GM12878 (cell line): ENCODE measurements around the gene AOPEP. TPM values are rescaled to one million over a fixed set of nuclear protein-coding genes. Genes with fewer than 3 reads are reported as not detected.

Experiments used
- ATAC-seq: fragments of 200-7000 bp; cut with Tn5 transposase; 3 replicates; pipeline ENCODE4 v1.9.1; 2020; ENCODE audit warnings: mild to moderate bottlenecking, moderate library complexity
- BruUV-seq: library from RNA; stranded (reverse); fragments of 400-500 nt; replicated peaks from 2 replicates; lab custom pipeline; 2021; lab: Mats Ljungman, UMichigan
- CTCF ChIA-PET: fragments of 300-600 bp; sonication (Branson Sonifier 250); formaldehyde crosslinking; extraction: SDS; loops from one replicate; lab custom pipeline; 2021; ENCODE audit warnings: inconsistent platforms; lab: Yijun Ruan, JAX
- POLR2A ChIA-PET: fragments of 350-600 bp; formaldehyde crosslinking; extraction: SDS; loops from one replicate; lab custom pipeline; 2021; ENCODE audit warnings: inconsistent platforms; lab: Charles Lee
- RAD21 ChIA-PET: fragments of 300-600 bp; sonication (Branson Sonifier 250); formaldehyde crosslinking; loops from one replicate; lab custom pipeline; 2023; ENCODE audit warnings: antibody characterized with exemption; ENCODE audit not compliant: unreplicated experiment; lab: Charles Lee
- SMC1A ChIA-PET: fragments of 300-600 bp; sonication (Branson Sonifier 250); formaldehyde crosslinking; loops from one replicate; lab custom pipeline; 2023; ENCODE audit not compliant: unreplicated experiment, uncharacterized antibody; lab: Charles Lee
- DNase-seq: peaks from one replicate; pipeline ENCODE4 v3.0.0-alpha.2; 2011; ENCODE audit warnings: low read depth, low spot score
- FAIRE-seq: peaks from 3 replicates; lab custom pipeline; 2011; peaks lifted over from hg19 to GRCh38; lab: Jason Lieb, UNC
- H2AFZ ChIP-seq: 2 replicates; pipeline ENCODE4 v1.6.0; 2011; ENCODE audit warnings: low read depth, low read length, control low read depth; ENCODE audit not compliant: control insufficient read depth
- H3K27ac ChIP-seq: 2 replicates; pipeline ENCODE4 v1.5.1; 2011; ENCODE audit warnings: control low read depth; ENCODE audit not compliant: control insufficient read depth, insufficient read depth
- H3K27me3 ChIP-seq, 2 experiments: replicated peaks in 1 of 2; 2 replicates each; pipeline versions ENCODE4 v1.6.0 to v1.6.1; 2011; ENCODE audit warnings: low read length in 1 of 2; ENCODE audit not compliant: control insufficient read depth in 2 of 2, insufficient read depth in 2 of 2
- H3K36me3 ChIP-seq, 2 experiments: 2 replicates each; pipeline ENCODE4 v1.5.1; 2011; ENCODE audit warnings: low read length in 1 of 2; ENCODE audit not compliant: control insufficient read depth in 2 of 2, insufficient read depth in 2 of 2
- H3K4me1 ChIP-seq: 2 replicates; pipeline ENCODE4 v1.6.1; 2011; ENCODE audit warnings: mild to moderate bottlenecking, low read length, moderate library complexity, mixed read lengths; ENCODE audit not compliant: control insufficient read depth, insufficient read depth
- H3K4me2 ChIP-seq: 2 replicates; pipeline ENCODE4 v1.6.0; 2011; ENCODE audit warnings: control low read depth; ENCODE audit not compliant: control insufficient read depth, insufficient read depth
- H3K4me3 ChIP-seq: fragments of 200-600 bp; sonication (generic); 2 replicates; pipeline ENCODE4 v1.5.1; 2016
- H3K79me2 ChIP-seq: 2 replicates; pipeline ENCODE4 v1.6.0; 2011; ENCODE audit warnings: low read length; ENCODE audit not compliant: control insufficient read depth, insufficient read depth
- H3K9ac ChIP-seq: 2 replicates; pipeline ENCODE4 v1.8.0; 2011; ENCODE audit warnings: low read length, control low read depth, mixed read lengths; ENCODE audit not compliant: control insufficient read depth, insufficient read depth
- H3K9me3 ChIP-seq: replicated peaks from 3 replicates; pipeline ENCODE4 v1.5.1; 2011; ENCODE audit warnings: mild to moderate bottlenecking, low read length; ENCODE audit not compliant: control insufficient read depth, insufficient read depth
- H4K20me1 ChIP-seq: 2 replicates; pipeline ENCODE4 v1.6.0; 2011; ENCODE audit not compliant: control insufficient read depth, insufficient read depth
- HSF1 ChIP-seq: fragments of 150-350 bp; IDR thresholded peaks from 2 replicates; pipeline ENCODE4 v1.6.1; 2014; ENCODE audit warnings: mild to moderate bottlenecking, low read depth, low read length
- WGBS: methylation state at CpG from one replicate; pipeline ENCODE4 v1.1.6; 2016; ENCODE audit warnings: low lambda C conversion rate; ENCODE audit not compliant: insufficient replicate concordance, insufficient coverage; ENCODE audit errors: missing lambda C conversion rate; 5-methylcytosine and 5-hydroxymethylcytosine counted together
- in situ Hi-C: fragments of 300-500 bp; cut with MboI; formaldehyde crosslinking; loops from 9 replicates; pipeline ENCODE4 v1.14.3; 2018; ENCODE audit warnings: mixed read lengths
- intact Hi-C: fragments of 100-400 bp; cut with micrococcal nuclease; formaldehyde crosslinking; loops from one replicate; pipeline ENCODE4 v1.14.2; 2022; ENCODE audit not compliant: unreplicated experiment
- polyA plus RNA-seq, 11 experiments: library from polyadenylated mRNA; depleted of rRNA in 4 of 11; unstranded in 6 of 11; stranded (reverse) in 5 of 11; fragments of >200 nt; fragmentation: Nextera tagmentation in 4 of 11; fragmentation: Illumina TruSeq in 1 of 11; extraction: Ambion mirVana in 4 of 11; extraction: Trizol in 1 of 11; gene quantifications; 1 replicate in 1 of 11; 2 replicates in 10 of 11; pipeline versions ENCODE4 v1.2.1 to v1.2.3, GENCODE V29; 2011 to 2016; ENCODE audit warnings: inconsistent platforms in 2 of 11, missing spikeins in 2 of 11, low read depth in 1 of 11
- total RNA-seq, 4 experiments: library from RNA; depleted of rRNA in 3 of 4; stranded (reverse); fragments of >200 nt in 3 of 4; fragmentation: Illumina TruSeq in 1 of 4; extraction: Trizol in 1 of 4; gene quantifications; 2 replicates each; pipeline versions ENCODE4 v1.2.1 to v1.2.3, GENCODE V29; 2013 to 2021

The AOPEP gene
- total and polyA plus RNA-seq, 10 of the 15 experiments (the other 5 are each of a cell fraction or from before 2014, with no cell fraction given) = 2.3 to 16.9 (median 10.1) TPM

GRCh38 chr9:94990897-94991561 lies 264.5 kb downstream of the AOPEP start:
- SMC1A ChIA-PET = interaction anchor here (1.4 kb wide), 1 partner anchor 32 kb away, joined by 4 read pairs; no protein-coding TSS in a partner anchor

More at GRCh38 chr9:94990897-94991561, 264.5 kb downstream of the AOPEP start:
- Histone ChIP-seq H3K27ac (no peak overlapping the region), H4K20me1 (no peaks in the 10 kb centered on the region), H3K9ac (no peak overlapping the region), H3K4me2 (no peak overlapping the region), H3K27me3 (no peaks in the 10 kb centered on the region), H3K4me1 (no peaks in the 10 kb centered on the region), H3K79me2 (no peaks in the 10 kb centered on the region), H3K9me3 (no peaks in the 10 kb centered on the region), H2AFZ (no peak overlapping the region), H3K36me3 (no peaks in the 10 kb centered on the region), H3K4me3 (no peak overlapping the region)
- no peak for DNase-seq
- no peak for TF ChIP-seq HSF1
- RAD21 ChIA-PET = no interaction called here
- CTCF ChIA-PET = interaction anchor here (1.2 to 1.3 kb wide), 2 partner anchors 8 to 207 kb away, joined by 3 to 4 read pairs; no protein-coding TSS in a partner anchor
- WGBS = 91% methylated on average over 8 of the region's 8 CpGs
- intact Hi-C loops (no loop called here), in situ Hi-C loops (no loop called here)
- ATAC-seq = no peak
- no peak for FAIRE-seq
- POLR2A ChIA-PET = no interaction called here
- BruUV-seq = no TSS peak
